Measurements from ENCODE around the gene DUSP9. TPM values are rescaled to one million over a fixed set of nuclear protein-coding genes. Genes with fewer than 3 reads are reported as not detected.

Gene DUSP9
- total RNA-seq, 3 donors from 2014 or later: 0.11 to 0.42 (median 0.33) TPM

GRCh38 chrX:153667281-153667955 is 20.4 kb downstream of the DUSP9 start:
- H3K4me1 Mint-ChIP-seq (ENCODE audit: low read depth): peaks cover 3% of the 10 kb centered on the region
- H3K4me3 Mint-ChIP-seq: peak overlapping the region; percentile 77
- H3K36me3 Mint-ChIP-seq (ENCODE audit: insufficient read depth): no peaks in the 10 kb centered on the region
- no peaks in the 10 kb centered on the region for H3K9me3 Mint-ChIP-seq
- H3K27me3 Mint-ChIP-seq (ENCODE audit: low read depth): peaks cover 7% of the 10 kb centered on the region
- peak in 1 of 2 donors; percentile 23 for ATAC-seq
- DNase-seq: no peak

- ATAC-seq (peak; percentile 79 to 82), DNase-seq (peak; percentile 74)
- no peaks in the 10 kb centered on the region for H3K36me3 Mint-ChIP-seq (ENCODE audit: insufficient read depth)
- H3K4me3 Mint-ChIP-seq: peak overlapping the region; percentile 77
- peaks cover 9% of the 10 kb centered on the region for H3K27me3 Mint-ChIP-seq (ENCODE audit: low read depth)
- no peaks in the 10 kb centered on the region for H3K9me3 Mint-ChIP-seq
- peaks cover 5% of the 10 kb centered on the region for H3K4me1 Mint-ChIP-seq (ENCODE audit: low read depth)
Measured at GRCh38 chrX:153667956-153668396, 21.0 kb downstream of the DUSP9 start.

- Mint-ChIP-seq H3K36me3 (ENCODE audit: insufficient read depth) (no peaks in the 10 kb centered on the region), H3K4me1 (ENCODE audit: low read depth) (peaks cover 5% of the 10 kb centered on the region), H3K4me3 (no peak overlapping the region), H3K9me3 (no peaks in the 10 kb centered on the region), H3K27me3 (ENCODE audit: low read depth) (peaks cover 12% of the 10 kb centered on the region)
- ATAC-seq: no peak
- no peak for DNase-seq
Measured at GRCh38 chrX:153668423-153669173, 21.6 kb downstream of the DUSP9 start.

- DNase-seq (peak; percentile 40), ATAC-seq (peak; percentile 41 to 62)
- H3K9me3 Mint-ChIP-seq: no peaks in the 10 kb centered on the region
- H3K4me3 Mint-ChIP-seq: no peak overlapping the region
- H3K36me3 Mint-ChIP-seq (ENCODE audit: insufficient read depth): no peaks in the 10 kb centered on the region
- peaks cover 16% of the 10 kb centered on the region for H3K27me3 Mint-ChIP-seq (ENCODE audit: low read depth)
- peaks cover 7% of the 10 kb centered on the region for H3K4me1 Mint-ChIP-seq (ENCODE audit: low read depth)
Measured at GRCh38 chrX:153669174-153669890, 22.3 kb downstream of the DUSP9 start.

- DNase-seq (no peak), ATAC-seq (no peak)
- Mint-ChIP-seq H3K36me3 (ENCODE audit: insufficient read depth) (no peaks in the 10 kb centered on the region), H3K4me1 (ENCODE audit: low read depth) (peaks cover 7% of the 10 kb centered on the region), H3K27me3 (ENCODE audit: low read depth) (peaks cover 23% of the 10 kb centered on the region), H3K9me3 (no peaks in the 10 kb centered on the region), H3K4me3 (no peak overlapping the region)
Measured at GRCh38 chrX:153669901-153670731, 23.1 kb downstream of the DUSP9 start.

GRCh38 chrX:153670748-153671588 is 24.0 kb downstream of the DUSP9 start:
- no peaks in the 10 kb centered on the region for H3K36me3 Mint-ChIP-seq (ENCODE audit: insufficient read depth)
- H3K9me3 Mint-ChIP-seq: no peaks in the 10 kb centered on the region

GRCh38 chrX:153671589-153672530 is 24.9 kb downstream of the DUSP9 start:
- no peak for ATAC-seq
- no peak for DNase-seq
- H3K4me1 Mint-ChIP-seq (ENCODE audit: low read depth): peaks cover 7% of the 10 kb centered on the region
- H3K36me3 Mint-ChIP-seq (ENCODE audit: insufficient read depth): no peaks in the 10 kb centered on the region
- H3K9me3 Mint-ChIP-seq: no peaks in the 10 kb centered on the region
- peaks cover 24% of the 10 kb centered on the region for H3K27me3 Mint-ChIP-seq (ENCODE audit: low read depth)
- no peak overlapping the region for H3K4me3 Mint-ChIP-seq

More at GRCh38 chrX:153670748-153671588, 24.0 kb downstream of the DUSP9 start:
- ATAC-seq (no peak), DNase-seq (no peak)
- Mint-ChIP-seq H3K4me1 (ENCODE audit: low read depth) (peaks cover 7% of the 10 kb centered on the region), H3K4me3 (no peak overlapping the region), H3K27me3 (ENCODE audit: low read depth) (peaks cover 23% of the 10 kb centered on the region)

- ATAC-seq: no peak
- no peak for DNase-seq
- peaks cover 23% of the 10 kb centered on the region for H3K27me3 Mint-ChIP-seq (ENCODE audit: low read depth)
- H3K4me1 Mint-ChIP-seq (ENCODE audit: low read depth): peaks cover 4% of the 10 kb centered on the region
- no peaks in the 10 kb centered on the region for H3K36me3 Mint-ChIP-seq (ENCODE audit: insufficient read depth)
- no peak overlapping the region for H3K4me3 Mint-ChIP-seq
- no peaks in the 10 kb centered on the region for H3K9me3 Mint-ChIP-seq
Measured at GRCh38 chrX:153672531-153673427, 25.8 kb downstream of the DUSP9 start.

- ATAC-seq (no peak), DNase-seq (no peak)
- no peaks in the 10 kb centered on the region for H3K36me3 Mint-ChIP-seq (ENCODE audit: insufficient read depth)
- H3K4me1 Mint-ChIP-seq (ENCODE audit: low read depth): peaks cover 4% of the 10 kb centered on the region
- peaks cover 22% of the 10 kb centered on the region for H3K27me3 Mint-ChIP-seq (ENCODE audit: low read depth)
- no peaks in the 10 kb centered on the region for H3K9me3 Mint-ChIP-seq
- H3K4me3 Mint-ChIP-seq: peak within 1 kb of the TSS; percentile 37
Measured at GRCh38 chrX:153673428-153674218, 26.6 kb downstream of the DUSP9 start, which contains the start of gene PNCK. Gene PNCK, minus strand, starts transcription at chrX:153673813. Its CDS starts 737 bp downstream, at chrX:153673076.

- DNase-seq (no peak), ATAC-seq (no peak)
- H3K4me3 Mint-ChIP-seq: peak overlapping the region; percentile 37
- H3K27me3 Mint-ChIP-seq (ENCODE audit: low read depth): peaks cover 22% of the 10 kb centered on the region
- H3K9me3 Mint-ChIP-seq: no peaks in the 10 kb centered on the region
- no peaks in the 10 kb centered on the region for H3K36me3 Mint-ChIP-seq (ENCODE audit: insufficient read depth)
- H3K4me1 Mint-ChIP-seq (ENCODE audit: low read depth): peaks cover 4% of the 10 kb centered on the region
Measured at GRCh38 chrX:153674219-153674851, 27.3 kb downstream of the DUSP9 start.

- no peak for DNase-seq
- Mint-ChIP-seq H3K36me3 (ENCODE audit: insufficient read depth) (no peaks in the 10 kb centered on the region), H3K4me1 (ENCODE audit: low read depth) (no peaks in the 10 kb centered on the region), H3K9me3 (no peaks in the 10 kb centered on the region), H3K27me3 (ENCODE audit: low read depth) (peaks cover 5% of the 10 kb centered on the region), H3K4me3 (no peak overlapping the region)
- no peak for ATAC-seq
Measured at GRCh38 chrX:153681175-153681574, 34.2 kb downstream of the DUSP9 start.
